RWPE2 (cell line): ENCODE measurements around the gene HES3.

Experiments used
- ATAC-seq: fragments of 200-7000 bp; cut with Tn5 transposase; 3 replicates; pipeline ENCODE4 v1.9.1; 2021; ENCODE audit warnings: low read depth
- DNase-seq: peaks from one replicate; pipeline ENCODE4 v3.0.0-alpha.2; 2020; ENCODE audit warnings: low spot score
- H3K27ac ChIP-seq: fragments of 450-650 bp; 2 replicates; pipeline ENCODE4 v1.5.1; 2017; ENCODE audit warnings: mild to moderate bottlenecking; ENCODE audit not compliant: poor library complexity, severe bottlenecking
- H3K27me3 ChIP-seq: fragments of 250-450 bp; sonication (Bioruptor Pico); 2 replicates; pipeline ENCODE4 v1.5.1; 2021; ENCODE audit warnings: mild to moderate bottlenecking, moderate library complexity; ENCODE audit not compliant: insufficient read depth, poor library complexity, severe bottlenecking
- H3K36me3 ChIP-seq: fragments of 250-450 bp; sonication (Bioruptor Pico); 2 replicates; pipeline ENCODE4 v1.5.1; 2020; ENCODE audit warnings: low read depth, mild to moderate bottlenecking, moderate library complexity
- H3K4me1 ChIP-seq: fragments of 250-450 bp; sonication (Bioruptor Pico); 2 replicates; pipeline ENCODE4 v1.5.1; 2021; ENCODE audit warnings: mild to moderate bottlenecking, moderate library complexity; ENCODE audit not compliant: insufficient read depth, poor library complexity, severe bottlenecking
- H3K4me3 ChIP-seq: fragments of 250-450 bp; sonication (Bioruptor Pico); 2 replicates; pipeline ENCODE4 v1.5.1; 2021; ENCODE audit warnings: mild to moderate bottlenecking, moderate library complexity; ENCODE audit not compliant: severe bottlenecking
- H3K9me3 ChIP-seq: fragments of 250-450 bp; sonication (Bioruptor Pico); 2 replicates; pipeline ENCODE4 v1.5.1; 2021; ENCODE audit warnings: mild to moderate bottlenecking, moderate library complexity; ENCODE audit not compliant: severe bottlenecking
- TF ChIP-seq, protein P1 (sequence below): fragments of 450-650 bp; IDR thresholded peaks from one replicate; pipeline ENCODE4 v1.5.1; 2017; ENCODE audit warnings: mild to moderate bottlenecking, moderate library complexity; ENCODE audit not compliant: poor library complexity, severe bottlenecking

Gene HES3

DNA sequence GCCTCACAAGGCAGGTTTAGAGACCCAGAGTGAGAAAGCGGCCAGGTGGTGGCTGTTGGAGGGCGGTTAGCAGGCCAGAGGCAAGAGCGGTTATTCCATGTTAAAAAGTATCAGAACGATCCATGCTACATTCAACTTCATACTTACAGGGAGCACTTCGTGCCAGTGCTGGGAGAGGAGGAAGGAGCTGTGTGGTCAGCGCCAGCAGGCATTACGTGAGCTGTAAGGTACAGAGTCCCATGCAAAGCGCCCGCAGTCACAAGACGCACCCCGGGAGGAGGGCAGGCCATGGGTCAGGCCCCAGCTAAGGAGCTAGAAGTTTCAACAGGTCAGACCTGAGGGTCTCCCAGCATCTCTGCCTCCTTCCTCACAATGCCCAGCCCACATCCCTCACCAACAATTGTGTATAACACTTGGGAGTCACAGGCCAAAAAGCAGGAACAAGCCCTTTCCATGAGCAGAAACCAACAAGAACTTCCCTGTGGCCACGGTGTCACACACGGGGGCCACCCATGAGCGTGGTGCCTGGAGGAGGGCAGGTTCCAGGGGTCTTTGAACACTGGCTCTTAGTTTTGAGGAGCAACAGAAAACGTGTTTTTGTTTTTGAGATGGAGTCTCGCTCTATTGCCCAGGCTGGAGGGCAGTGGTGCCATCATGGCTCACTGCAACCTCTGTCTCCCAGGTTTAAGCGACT is 38.7 kb downstream of the HES3 start:
- H3K4me3 ChIP-seq = no peak overlapping the region
- no peaks in the 10 kb centered on the region for H3K9me3 ChIP-seq
- TF ChIP-seq, protein P1, sequence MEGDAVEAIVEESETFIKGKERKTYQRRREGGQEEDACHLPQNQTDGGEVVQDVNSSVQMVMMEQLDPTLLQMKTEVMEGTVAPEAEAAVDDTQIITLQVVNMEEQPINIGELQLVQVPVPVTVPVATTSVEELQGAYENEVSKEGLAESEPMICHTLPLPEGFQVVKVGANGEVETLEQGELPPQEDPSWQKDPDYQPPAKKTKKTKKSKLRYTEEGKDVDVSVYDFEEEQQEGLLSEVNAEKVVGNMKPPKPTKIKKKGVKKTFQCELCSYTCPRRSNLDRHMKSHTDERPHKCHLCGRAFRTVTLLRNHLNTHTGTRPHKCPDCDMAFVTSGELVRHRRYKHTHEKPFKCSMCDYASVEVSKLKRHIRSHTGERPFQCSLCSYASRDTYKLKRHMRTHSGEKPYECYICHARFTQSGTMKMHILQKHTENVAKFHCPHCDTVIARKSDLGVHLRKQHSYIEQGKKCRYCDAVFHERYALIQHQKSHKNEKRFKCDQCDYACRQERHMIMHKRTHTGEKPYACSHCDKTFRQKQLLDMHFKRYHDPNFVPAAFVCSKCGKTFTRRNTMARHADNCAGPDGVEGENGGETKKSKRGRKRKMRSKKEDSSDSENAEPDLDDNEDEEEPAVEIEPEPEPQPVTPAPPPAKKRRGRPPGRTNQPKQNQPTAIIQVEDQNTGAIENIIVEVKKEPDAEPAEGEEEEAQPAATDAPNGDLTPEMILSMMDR = no peak
- DNase-seq (no peak), ATAC-seq (no peak)
- H3K27me3 ChIP-seq = no peaks in the 10 kb centered on the region
- no peak overlapping the region for H3K27ac ChIP-seq
- H3K36me3 ChIP-seq = no peaks in the 10 kb centered on the region; the same call in 1 of the 2 replicates
- H3K4me1 ChIP-seq = no peaks in the 10 kb centered on the region

DNA sequence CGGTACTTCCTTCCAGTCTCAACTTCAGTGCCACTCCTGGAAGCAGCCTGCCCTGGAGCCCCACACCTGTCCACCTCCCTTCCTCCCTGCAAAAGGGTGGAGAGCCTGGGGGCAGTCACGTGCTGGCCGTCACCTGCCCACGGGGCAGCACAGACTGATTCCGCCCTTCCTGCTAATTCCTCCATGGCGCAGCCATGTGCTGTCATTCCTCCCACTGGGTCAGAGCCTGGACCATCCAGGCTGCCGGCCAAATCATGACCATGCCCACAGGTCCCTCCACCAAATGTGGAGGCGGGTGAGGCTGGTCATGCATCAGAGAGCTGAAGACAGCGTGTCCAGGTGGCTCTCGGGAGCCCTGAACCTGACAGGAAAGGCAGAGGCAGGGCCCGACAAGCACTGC is 41.4 kb downstream of the HES3 start:
- TF ChIP-seq, protein P1 = no peak
- H3K4me1 ChIP-seq = no peaks in the 10 kb centered on the region
- H3K4me3 ChIP-seq = no peak overlapping the region
- DNase-seq (no peak), ATAC-seq (no peak)
- no peak overlapping the region for H3K27ac ChIP-seq
- H3K9me3 ChIP-seq = no peaks in the 10 kb centered on the region
- peaks cover 9% of the 10 kb centered on the region for H3K36me3 ChIP-seq
- no peaks in the 10 kb centered on the region for H3K27me3 ChIP-seq

DNA sequence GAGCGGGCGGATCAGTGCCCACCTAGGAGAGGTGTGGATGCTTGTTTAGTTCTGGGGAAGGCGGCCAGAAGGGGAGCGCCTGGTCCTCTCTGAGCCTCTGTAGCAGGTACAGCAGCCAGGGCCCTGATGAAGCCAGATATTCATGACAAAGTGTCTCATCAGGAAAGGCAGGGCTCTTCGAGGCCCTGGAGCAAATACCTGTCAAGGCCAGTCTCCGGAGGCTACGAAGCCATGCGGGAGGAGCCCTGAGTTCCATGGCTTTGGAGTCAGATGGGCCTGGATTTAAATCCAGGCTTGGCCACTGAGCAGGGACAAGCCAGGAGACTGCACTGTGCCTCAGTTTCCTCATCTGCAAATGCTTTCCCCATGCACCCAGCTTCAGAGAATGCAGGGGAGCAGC is 42.3 kb downstream of the HES3 start:
- Histone ChIP-seq H3K27me3 (no peaks in the 10 kb centered on the region), H3K4me3 (no peak overlapping the region), H3K36me3 (peaks cover 13% of the 10 kb centered on the region), H3K27ac (no peak overlapping the region), H3K9me3 (no peaks in the 10 kb centered on the region), H3K4me1 (no peaks in the 10 kb centered on the region)
- ATAC-seq (no peak), DNase-seq (no peak)
- TF ChIP-seq, protein P1 = no peak

DNA sequence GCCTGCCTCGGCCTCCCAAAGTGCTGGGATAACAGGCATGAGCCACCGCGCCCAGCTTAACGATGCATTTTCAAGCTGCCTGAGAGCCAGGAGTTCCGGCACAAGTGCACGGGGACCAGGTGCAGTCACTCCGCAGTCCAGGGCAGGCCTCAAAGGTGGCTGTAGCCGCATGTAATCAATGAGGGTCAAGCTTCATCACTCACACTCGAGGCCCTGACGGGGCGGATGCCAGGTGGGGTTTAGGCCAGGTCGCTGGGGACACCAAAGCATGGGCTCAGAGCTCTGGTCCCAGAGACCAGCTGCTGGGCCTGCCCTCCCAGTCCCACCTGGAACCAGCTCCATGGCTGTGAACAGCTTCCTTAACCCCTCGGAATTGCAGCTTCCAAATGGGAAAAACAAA is 43.0 kb downstream of the HES3 start:
- H3K4me1 ChIP-seq = no peaks in the 10 kb centered on the region
- H3K36me3 ChIP-seq = peaks cover 13% of the 10 kb centered on the region
- DNase-seq (no peak), ATAC-seq (no peak)
- TF ChIP-seq, protein P1 = no peak
- H3K4me3 ChIP-seq = no peak overlapping the region
- no peaks in the 10 kb centered on the region for H3K27me3 ChIP-seq
- no peaks in the 10 kb centered on the region for H3K9me3 ChIP-seq
- H3K27ac ChIP-seq = no peak overlapping the region

DNA sequence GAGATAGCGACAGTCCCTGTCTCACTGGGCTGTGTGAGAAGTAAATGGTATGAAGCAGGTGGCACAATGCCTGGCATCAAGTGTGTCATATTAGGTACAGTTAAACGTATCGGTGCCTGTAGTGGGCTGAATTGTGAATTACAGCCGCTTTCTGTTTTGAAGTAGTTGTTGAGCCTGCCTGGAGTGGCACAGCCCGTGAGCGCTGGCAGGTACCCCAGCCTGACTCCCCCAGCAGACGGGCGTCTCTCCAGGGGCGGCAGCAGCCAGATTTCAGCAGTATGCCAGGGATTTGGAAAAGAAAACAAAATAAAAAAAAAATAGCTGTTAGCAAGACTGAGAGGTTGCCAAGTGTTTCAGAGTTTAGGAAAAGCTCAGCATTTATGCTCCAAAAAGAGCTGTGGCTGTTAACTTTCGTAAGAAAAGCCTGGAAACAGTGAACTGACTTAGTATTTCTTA is 43.5 kb downstream of the HES3 start:
- H3K36me3 ChIP-seq = peaks cover 13% of the 10 kb centered on the region
- H3K27ac ChIP-seq = no peak overlapping the region
- no peaks in the 10 kb centered on the region for H3K4me1 ChIP-seq
- DNase-seq = no peak
- TF ChIP-seq, protein P1 = no peak
- H3K9me3 ChIP-seq = no peaks in the 10 kb centered on the region
- no peaks in the 10 kb centered on the region for H3K27me3 ChIP-seq
- ATAC-seq = no peak
- H3K4me3 ChIP-seq = no peak overlapping the region
